ENCODE measurements around the gene CD151.

The CD151 gene

DNA sequence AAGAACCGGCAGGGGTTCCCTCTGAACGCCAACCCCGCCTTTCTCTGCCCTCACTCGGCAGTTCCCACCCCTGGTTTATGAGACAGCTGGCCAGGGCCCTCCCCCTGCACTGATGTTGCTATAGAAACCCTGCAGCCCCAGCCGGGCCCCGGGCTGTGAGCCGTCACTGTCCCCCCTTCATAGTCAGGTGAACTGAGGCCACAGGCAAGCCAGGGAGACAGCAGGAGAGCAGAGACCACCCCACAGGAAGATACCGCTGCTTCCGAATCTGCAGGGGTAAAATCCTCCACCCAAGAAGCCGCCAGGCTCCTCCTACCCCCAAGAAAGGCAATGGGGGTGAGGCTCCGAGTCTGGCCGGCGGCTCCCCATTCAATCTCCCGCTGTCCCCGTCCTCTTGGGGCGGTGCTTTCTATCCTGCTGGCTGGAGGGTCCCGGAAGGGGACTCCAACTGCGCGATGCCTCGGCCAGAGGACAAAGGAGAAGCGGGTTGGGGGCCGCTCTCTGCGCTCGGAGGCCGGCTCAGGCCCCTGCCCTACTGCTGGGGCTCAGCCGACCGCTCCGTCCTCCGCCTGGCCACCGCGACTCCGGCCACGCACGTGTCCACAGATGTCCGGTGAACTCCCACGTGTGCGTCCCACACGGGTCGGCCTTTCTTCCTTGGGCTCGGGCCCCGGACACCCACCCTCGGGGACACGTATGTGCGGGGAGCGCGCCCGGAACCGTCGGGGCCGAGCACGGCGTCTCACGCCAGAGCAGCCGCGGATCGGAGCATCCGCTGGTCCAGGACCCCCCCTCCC is 35.3 kb upstream of the CD151 start:
- peak; percentile 45 to 53 for DNase-seq

DNA sequence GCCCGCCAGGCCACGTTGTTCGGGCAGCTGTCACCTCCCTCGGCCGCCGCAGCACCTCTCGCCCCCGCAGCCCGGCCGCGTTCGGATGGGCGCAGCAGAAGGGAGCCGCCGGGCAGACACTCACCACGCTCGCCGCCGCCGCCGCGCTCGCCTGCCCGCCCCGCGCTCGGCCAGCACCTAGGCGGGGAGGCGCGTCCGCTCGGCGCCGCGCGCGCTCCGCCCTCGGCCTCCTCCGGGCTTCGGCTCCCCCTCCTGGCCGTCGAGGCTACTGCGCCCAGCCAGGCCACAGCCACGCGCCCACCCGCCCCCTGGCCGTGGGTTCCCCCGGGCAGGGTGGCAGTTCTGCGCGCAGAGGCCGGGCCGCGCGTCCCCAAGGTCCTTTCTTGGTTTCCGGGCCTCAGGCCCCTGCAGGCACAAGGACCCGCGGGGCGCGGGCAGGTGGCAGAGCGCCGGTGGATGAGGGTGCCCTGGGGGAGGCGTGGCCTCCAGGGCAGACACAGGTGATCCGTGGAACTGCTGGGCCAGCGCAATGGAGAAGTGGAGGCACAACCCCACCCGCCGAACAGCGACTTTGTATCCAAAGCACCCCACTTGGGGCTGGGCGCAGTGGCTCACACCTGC is 34.5 kb upstream of the CD151 start, which contains the start of gene SLC25A22:
SLC25A22 (minus strand) TSS at position 189 of the 621 bp plus-strand sequence. CDS start 3,275 bp downstream, outside the sequence.
- DNase-seq: peak; percentile 9 to 82

DNA sequence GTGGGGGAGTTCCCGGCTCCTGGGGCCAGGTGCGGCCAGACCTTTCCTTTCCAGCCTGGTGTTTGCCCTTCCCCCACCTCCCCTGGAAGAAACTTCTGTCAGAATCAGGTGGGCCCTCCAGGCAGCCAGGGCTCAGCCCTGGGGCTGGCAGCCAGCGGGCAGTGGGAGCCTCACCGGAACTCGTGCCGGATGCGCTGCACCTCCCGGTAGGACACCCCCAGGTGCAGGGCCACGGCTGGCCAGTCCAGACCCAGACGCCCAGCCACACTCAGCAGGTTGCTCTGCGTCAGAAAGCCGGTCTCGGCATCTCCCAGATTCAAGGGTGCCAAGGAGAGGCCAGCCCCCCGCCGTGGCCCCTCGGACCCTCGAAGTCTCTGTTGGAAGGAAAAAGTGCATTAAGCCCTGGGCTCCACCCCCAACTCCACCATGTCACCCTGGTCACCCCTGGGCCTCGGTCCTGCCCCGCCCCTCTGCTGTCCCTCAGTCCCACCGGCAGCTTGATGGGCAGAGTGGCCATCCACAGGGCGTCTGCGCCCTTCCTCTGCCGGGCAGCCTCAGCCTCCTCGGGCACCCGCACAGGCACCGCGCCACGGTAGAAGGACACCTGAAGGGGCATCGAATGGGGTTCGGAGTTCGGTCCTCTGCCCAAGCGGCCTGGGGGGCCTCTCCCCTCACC is 33.0 kb upstream of the CD151 start:
- no peak for DNase-seq

DNA sequence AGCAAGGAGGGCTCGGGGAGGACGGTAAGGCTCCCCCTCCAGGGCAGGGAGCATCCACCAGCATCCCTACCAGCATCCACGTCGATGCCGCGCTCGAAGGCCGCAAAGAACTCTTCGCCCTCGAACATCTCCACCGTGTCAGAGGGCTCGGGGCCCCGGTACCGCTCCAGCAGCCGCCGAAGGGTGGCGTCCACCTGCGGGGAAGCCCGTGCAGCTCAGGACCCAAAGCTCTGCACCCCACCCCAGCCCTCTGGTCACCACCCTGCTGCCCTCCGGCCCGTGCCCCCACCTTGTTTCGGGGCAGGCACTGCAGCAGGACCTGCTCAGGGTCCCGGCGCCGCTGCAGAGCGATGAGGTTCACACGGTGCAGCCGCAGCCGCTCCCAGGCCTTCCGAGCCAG is 32.3 kb upstream of the CD151 start:
- DNase-seq: no peak

DNA sequence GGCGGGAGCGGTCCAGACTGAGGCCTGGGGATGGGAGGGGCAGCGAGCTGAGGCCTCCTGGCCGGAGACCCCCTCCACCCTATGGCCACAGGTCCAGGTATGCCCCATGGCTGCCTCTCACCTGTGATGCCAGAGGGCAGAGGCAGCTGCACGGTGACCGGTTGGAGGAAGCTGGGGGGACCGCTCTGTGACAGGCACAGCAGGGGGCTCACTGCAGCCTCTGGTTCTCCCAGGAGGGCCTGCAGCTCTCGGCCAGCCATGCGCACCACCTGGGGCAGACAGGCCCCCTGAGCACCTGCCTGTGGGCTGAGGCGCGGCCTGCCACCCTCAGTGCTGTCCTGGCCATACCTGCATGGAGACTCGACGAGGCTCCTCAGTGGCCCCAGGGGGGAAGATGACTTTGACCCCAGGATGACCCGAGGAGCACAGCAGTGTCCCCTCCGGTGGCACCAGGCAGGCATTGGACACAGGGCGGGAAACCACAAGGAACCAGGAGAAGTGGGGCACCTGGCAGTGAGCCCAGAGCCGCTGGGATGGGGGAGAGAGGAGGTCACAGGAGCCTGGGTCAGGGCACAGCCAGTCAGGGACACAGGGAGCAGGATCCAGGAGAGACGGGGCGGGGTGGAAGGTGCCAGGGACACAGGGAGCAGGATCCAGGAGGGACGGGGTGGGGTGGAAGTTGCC is 31.5 kb upstream of the CD151 start:
- DNase-seq: no peak

DNA sequence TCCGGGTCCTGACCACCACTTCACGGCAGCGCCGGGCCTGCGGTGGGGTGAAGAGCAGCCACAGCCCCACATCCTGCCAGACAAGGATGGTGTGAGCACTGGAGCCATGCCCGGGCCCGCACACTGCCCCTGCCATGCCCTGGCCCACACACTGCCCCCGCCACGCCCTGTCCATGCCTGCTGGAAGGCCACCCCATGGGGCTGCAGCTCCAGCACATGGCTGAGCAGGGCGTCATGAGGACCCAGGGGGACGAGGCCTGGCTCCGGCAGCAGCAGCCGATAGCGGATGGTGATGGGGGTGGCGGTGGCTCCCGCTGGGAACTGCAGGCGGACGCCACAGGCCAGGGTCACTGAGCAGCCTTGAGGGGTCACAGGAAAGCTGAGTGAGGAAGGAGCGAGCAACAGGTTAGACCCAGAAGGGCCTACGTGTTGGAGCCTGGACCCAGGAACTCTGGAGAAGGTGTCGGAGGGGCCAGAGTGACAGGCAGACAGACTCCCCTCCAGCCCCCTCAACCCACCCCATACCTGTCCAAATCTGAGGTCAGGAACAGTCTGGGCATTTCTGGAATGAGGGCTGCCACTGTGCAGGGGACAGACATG is 30.6 kb upstream of the CD151 start:
- DNase-seq: no peak

DNA sequence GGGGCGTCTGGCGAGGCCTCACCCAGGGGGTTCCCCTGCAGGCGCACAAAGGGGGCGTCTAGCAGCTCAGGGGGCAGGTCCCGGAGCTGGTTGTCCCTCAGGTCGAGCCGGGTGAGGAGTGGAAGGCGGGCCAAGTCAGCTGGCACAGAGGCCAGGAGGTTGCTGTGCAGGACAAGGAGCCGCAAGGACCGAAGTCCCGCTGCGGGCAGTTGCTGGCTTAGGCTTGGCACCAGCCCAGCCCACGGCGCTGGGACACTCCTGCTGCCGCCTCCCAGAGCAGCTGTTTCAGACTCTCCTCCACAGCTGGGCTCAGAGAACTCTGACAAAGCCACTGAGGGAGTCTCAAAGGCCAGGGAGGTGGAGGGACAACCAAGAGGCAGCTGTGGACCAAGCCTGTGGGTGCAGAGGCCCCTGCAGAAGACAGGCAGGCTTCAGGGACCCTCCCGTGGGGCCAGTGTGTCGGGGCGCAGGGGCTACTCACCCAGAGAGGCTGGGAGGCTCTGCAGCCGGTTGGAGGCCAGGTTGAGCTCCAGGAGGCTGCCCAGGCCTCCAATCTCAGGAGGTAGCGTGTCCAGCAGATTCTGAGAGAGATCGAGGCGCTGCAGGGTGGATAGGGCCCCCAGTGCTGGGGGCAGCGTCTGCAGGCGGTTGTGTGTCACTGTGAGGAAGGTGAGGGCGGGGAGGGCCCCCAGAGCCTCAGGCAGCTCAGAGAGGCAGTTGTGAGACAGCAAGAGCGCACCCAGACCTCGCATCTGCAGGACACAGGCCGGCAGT is 29.9 kb upstream of the CD151 start:
- DNase-seq: no peak

DNA sequence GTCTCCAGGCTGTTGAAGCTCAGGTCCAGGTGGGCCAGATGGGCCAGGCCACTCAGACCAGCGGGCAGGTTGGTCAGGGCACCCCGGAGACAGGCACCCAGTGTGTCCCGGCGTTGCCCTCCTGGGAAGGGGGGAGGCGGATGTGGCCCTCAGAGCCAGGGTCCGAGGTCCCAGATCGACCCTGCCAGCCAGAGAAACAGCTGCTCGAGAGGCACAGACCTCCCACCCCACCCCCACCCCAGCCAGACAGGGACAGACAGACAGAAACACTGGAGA is 29.3 kb upstream of the CD151 start:
- no peak for DNase-seq

DNA sequence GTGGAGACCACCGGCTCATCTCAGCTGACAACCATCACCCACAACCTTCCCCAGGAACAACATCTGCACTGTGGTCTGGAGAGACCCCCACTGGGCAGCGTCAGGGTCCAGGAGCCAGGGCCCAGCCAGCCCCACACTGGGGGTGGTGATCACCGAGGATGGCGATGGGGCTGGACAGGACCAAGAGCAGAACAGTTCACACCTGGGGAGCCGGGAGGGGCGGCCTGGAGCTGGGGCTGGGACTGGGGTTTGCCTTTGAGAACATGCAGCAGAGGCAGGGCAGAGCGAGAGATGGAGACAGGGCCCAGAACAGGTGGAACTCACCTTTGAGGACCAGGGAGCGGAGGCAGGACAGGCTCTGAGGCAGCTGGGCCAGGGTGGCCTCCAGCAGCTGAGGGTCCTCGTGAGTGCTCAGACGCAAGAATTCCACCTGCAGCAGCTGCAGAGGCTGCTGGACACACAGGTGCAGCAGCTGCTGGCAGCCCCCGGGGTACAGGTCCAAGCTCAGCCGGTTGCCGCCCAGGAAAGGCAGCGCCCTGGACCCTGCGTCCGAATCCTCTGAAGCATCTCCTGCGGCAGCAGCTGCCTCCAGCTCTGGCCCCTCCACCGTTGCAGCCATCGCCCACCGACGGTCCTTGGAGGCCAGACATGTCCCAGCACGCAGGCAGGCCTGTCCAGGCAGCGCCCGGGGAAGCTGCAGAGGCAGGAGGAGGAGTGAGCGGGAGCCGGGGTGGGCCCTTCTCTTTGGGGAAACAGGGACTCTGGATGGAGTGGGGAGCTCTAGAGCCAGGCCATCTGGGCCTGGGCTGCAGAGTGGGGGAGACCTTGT is 28.8 kb upstream of the CD151 start:
- DNase-seq: no peak

DNA sequence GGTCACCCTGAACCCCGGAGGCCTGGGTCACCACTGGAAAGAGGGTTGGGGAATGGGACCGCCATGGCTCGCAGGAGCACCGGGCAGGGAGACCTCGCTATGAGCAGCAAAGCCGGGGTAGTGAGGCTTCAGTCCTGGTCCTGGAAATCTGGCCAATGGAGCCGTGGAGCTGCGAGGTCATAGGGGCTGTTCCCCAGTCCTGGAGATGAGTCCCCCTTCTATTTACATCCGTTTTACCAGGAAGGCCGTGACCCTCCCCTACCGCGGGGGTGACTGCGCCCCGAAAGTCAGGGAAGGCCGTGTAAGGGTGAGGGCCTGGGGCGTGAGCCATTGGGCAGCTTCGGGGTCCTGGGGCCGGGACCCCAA is 28.2 kb upstream of the CD151 start:
- DNase-seq: no peak

DNA sequence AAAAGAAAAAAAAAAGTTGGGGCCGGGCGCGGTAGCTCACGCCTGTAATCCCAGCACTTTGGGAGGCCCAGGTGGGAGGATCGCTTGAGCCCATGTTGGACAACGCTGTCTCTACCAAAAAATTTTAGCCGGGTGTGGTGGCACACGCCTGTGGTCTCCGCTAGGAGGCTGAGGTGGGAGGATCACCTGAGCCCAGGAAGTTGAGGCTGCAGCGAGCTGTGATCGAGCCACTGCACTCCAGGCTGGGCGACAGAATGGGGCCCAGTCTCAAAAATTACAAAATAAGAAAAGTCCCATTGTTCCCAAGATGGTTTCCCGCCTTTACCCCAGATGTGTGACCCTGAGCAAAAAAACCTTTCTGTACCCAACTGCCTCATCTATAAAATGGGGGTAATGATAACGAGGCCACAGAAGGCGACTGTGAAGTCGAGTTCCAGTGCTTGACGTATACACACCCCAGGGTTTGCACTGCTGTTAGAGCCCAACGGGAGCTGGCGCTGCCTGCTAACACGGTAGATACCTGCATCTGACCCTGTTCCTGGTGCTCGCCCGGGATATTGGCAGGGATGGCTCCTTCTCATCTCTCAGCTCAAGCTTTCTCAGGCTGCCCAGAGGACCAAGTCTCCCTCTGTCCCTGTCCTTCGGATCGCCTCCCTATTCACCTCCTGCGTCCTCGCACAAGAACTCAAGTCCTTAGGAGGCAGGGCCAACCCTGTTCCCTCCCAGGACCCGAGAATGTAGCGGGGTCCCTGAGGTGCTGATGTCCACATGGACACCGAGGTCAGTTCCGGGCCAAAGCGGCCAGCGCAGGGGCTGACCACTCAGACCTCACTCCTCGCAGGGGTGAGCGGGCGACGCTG is 24.1 kb upstream of the CD151 start:
- no peak for DNase-seq

DNA sequence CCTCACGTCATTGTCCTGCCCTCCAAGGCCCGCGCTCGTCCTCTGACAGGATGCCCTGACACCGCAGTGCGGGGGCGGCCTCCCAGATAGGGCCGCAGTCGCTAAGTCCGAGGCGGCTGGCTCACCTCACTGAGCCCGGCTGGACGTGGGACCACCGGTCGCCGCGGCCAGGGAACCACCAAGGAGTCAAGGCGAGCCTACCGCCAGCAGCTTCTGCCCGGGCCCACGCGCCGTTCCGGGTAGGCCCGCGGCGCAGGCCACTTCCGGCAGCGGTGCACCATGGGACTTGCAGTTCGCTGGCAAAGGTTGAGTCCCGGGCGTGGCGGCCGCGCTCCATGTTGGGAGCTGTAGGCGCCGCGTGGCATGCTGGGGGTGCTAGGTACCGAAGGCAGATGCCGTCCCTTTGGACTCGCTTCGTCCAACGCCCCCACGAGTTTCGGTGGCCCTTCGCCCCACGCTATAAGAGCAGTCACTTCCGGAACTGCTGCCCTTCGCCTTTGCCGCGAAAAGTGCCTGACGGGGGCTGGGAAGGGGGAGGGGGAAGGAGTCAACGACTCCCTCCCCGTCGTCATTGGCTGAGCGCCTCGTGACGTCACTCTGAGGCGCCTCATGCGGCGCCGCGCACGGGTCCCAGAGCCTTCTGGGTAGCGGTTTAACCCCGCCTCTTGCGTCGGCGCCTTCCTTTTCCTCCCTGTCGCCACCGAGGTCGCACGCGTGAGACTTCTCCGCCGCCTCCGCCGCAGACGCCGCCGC is 23.3 kb upstream of the CD151 start, which contains the start of gene RPLP2:
RPLP2 (plus strand) TSS at position 681 of the 753 bp plus-strand sequence. CDS start 268 bp downstream, outside the sequence.
- DNase-seq: peak; percentile 92 to 97

DNA sequence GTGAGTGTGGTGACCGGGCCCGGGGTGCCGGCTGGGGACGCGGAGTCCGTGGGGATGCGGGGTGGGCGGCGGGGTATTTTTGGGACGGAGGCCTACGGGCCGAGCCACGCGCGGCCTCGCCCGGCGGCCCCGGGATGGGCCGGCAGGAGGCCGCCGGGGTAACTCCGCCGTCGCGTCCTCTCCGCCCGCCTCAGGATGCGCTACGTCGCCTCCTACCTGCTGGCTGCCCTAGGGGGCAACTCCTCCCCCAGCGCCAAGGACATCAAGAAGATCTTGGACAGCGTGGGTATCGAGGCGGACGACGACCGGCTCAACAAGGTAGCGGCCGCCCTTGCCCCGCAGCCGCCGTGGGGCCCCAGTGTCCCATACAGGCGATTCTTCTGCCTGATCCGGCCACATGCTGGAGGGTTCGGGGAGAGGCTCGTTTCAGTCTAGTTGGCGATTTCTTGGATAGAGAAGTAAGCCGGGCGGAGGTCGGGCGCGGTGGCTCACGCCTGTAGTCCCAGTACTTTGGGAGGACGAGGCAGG is 22.6 kb upstream of the CD151 start:
- DNase-seq: no peak

DNA sequence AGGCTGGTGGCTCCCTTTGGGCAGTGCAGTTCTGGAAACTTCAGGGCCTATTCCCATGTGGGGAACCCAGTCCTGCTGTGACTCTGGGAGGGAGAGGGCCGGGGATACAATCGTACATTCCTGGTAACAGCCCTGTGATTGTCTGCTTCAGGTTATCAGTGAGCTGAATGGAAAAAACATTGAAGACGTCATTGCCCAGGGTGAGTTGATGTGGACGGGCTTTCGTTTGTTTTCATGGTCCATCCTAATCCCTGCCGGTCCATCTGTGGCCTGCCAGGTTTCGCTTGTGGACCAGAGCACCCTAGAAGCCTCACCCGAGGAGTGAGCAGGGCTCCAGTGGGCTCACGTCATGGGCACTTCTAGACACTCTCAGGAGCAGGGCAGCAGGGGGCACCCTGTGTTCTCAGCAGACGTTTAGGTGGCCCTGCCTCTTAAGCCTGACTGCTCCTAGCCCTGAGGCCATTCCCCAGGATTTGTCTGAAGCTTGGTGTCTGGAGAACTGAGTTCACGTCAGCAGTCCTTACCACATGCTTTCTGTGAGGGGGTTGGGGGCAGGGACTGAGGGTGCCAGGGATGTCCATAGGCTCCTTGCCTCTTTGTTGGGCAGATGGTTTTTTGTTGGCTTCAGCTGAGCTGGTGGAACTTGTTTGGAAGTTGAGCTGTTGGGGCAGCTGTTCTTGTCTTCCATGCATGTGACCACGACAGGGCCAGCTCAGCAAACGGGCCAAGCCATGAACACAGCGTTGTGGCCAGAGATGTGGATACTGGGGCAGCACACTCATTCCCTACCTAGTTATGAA is 21.1 kb upstream of the CD151 start:
- DNase-seq: no peak

DNA sequence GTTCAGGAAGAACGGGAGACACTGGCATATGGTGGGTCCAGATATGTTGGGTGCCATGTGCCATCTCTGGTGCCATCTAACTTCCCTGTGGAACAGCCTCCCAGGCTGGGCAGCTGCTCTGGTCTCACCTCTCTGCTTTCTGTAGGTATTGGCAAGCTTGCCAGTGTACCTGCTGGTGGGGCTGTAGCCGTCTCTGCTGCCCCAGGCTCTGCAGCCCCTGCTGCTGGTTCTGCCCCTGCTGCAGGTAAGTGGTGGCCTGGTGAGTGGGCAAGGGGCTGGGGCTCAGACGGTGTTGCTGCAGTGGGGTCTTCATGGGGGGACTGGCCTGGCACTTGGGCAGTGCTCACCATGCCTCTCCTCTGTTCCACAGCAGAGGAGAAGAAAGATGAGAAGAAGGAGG is 20.4 kb upstream of the CD151 start:
- DNase-seq: no peak

DNA sequence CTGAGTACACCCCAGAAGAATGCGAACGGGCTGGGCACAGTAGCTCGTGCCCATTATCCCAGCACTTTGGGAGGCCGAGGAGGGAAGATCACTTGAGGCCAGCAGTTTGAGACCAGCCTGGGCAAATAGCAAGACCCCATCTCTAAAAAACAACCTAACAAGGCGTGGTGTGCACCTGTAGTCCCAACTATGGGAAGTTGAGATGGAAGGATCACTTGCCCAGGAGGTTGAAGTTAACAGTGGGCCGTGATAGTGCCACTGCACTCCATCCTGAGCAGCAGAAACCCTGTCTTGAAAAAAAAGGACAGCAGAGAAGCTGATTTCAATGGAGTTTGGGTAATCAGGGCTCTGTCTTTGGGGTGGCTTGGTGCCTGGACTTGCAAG is 19.7 kb upstream of the CD151 start:
- DNase-seq: no peak

DNA sequence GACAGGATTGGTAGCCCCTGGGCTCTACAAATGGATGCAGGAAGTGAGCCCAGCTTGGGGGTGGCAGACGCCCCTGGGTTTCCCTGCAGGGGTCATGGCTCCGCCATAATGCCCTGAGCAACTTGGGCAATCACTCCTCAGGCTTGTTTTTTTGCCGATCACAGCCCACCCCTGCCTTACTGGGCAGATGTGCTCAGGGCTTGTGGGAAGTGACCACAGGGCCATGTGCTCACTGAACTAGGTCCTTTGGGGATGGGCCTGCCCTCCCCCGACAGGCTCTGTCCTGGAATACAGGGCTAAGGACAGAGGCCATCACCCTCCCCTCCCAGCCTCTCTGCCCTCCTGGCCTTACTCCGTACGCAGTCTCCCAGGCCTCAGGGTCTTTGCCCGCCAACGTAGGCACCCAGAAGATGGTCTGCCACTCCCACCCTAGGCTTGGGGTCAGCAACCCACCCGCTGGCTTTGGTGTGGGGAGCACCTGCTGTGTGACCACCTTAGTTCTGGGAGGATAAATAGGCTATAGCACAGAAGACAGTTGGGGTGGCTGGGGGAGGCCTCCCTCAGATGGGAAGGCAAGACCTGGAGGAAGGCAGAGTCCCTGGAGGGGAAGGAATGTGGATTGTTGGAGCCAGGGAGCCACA is 19.2 kb upstream of the CD151 start:
- DNase-seq: no peak
